ENCODE measurements around the gene POC1A.

POC1A gene

GRCh38 chr3:52032702-52033408 is 121.4 kb downstream of the POC1A start:
- FAIRE-seq, result no peak
- no peak for DNase-seq (ENCODE audit: insufficient read length)
- no peak for TF ChIP-seq POLR2A (IDR thresholded peaks at IDR 0.05; ENCODE audit: low read depth, low read length)
- TF ChIP-seq TAF1 (IDR thresholded peaks at IDR 0.05; ENCODE audit: borderline replicate concordance, low read depth, low read length), result no peak
- no peak for TF ChIP-seq POLR2AphosphoS5 (IDR thresholded peaks at IDR 0.05; ENCODE audit: low read depth, low read length)

GRCh38 chr3:52031896-52032295 is 122.3 kb downstream of the POC1A start:
- TF ChIP-seq POLR2AphosphoS5 (IDR thresholded peaks at IDR 0.05; ENCODE audit: low read depth, low read length), result no peak
- TF ChIP-seq TAF1 (IDR thresholded peaks at IDR 0.05; ENCODE audit: borderline replicate concordance, low read depth, low read length), result no peak
- no peak for TF ChIP-seq POLR2A (IDR thresholded peaks at IDR 0.05; ENCODE audit: low read depth, low read length)
- no peak for DNase-seq (ENCODE audit: insufficient read length)
- FAIRE-seq, result no peak

- FAIRE-seq (no peak), DNase-seq (ENCODE audit: insufficient read length) (no peak)
- TF ChIP-seq POLR2A (IDR thresholded peaks at IDR 0.05; ENCODE audit: low read depth, low read length), result no peak
- TF ChIP-seq POLR2AphosphoS5 (IDR thresholded peaks at IDR 0.05; ENCODE audit: low read depth, low read length), result no peak
- no peak for TF ChIP-seq TAF1 (IDR thresholded peaks at IDR 0.05; ENCODE audit: borderline replicate concordance, low read depth, low read length)
These were observed 123.4 kb downstream of the POC1A start for GRCh38 chr3:52030714-52031310.

- DNase-seq (ENCODE audit: insufficient read length) (no peak), FAIRE-seq (no peak)
- TF ChIP-seq POLR2A (IDR thresholded peaks at IDR 0.05; ENCODE audit: low read depth, low read length) (no peak), TAF1 (IDR thresholded peaks at IDR 0.05; ENCODE audit: borderline replicate concordance, low read depth, low read length) (no peak), POLR2AphosphoS5 (IDR thresholded peaks at IDR 0.05; ENCODE audit: low read depth, low read length) (no peak)
These were observed 124.7 kb downstream of the POC1A start for GRCh38 chr3:52029535-52029934.

- TF ChIP-seq POLR2AphosphoS5 (IDR thresholded peaks at IDR 0.05; ENCODE audit: low read depth, low read length), result no peak
- TF ChIP-seq TAF1 (IDR thresholded peaks at IDR 0.05; ENCODE audit: borderline replicate concordance, low read depth, low read length), result no peak
- TF ChIP-seq POLR2A (IDR thresholded peaks at IDR 0.05; ENCODE audit: low read depth, low read length), result no peak
- DNase-seq (ENCODE audit: insufficient read length) (no peak), FAIRE-seq (no peak)
These were observed 125.2 kb downstream of the POC1A start for GRCh38 chr3:52029053-52029452.

GRCh38 chr3:52028572-52028971 is 125.7 kb downstream of the POC1A start:
- no peak for FAIRE-seq
- no peak for TF ChIP-seq TAF1 (IDR thresholded peaks at IDR 0.05; ENCODE audit: borderline replicate concordance, low read depth, low read length)
- no peak for TF ChIP-seq POLR2A (IDR thresholded peaks at IDR 0.05; ENCODE audit: low read depth, low read length)
- TF ChIP-seq POLR2AphosphoS5 (IDR thresholded peaks at IDR 0.05; ENCODE audit: low read depth, low read length), result no peak
- no peak for DNase-seq (ENCODE audit: insufficient read length)

GRCh38 chr3:52026041-52026440 is 128.2 kb downstream of the POC1A start:
- TF ChIP-seq TAF1 (IDR thresholded peaks at IDR 0.05; ENCODE audit: borderline replicate concordance, low read depth, low read length) (no peak), POLR2AphosphoS5 (IDR thresholded peaks at IDR 0.05; ENCODE audit: low read depth, low read length) (no peak), POLR2A (IDR thresholded peaks at IDR 0.05; ENCODE audit: low read depth, low read length) (no peak)
- no peak for DNase-seq (ENCODE audit: insufficient read length)
- FAIRE-seq, result no peak

GRCh38 chr3:52025453-52025852 is 128.8 kb downstream of the POC1A start:
- peak; percentile 36 for FAIRE-seq
- no peak for TF ChIP-seq TAF1 (IDR thresholded peaks at IDR 0.05; ENCODE audit: borderline replicate concordance, low read depth, low read length)
- no peak for TF ChIP-seq POLR2AphosphoS5 (IDR thresholded peaks at IDR 0.05; ENCODE audit: low read depth, low read length)

More at GRCh38 chr3:52025453-52025852, 128.8 kb downstream of the POC1A start:
- DNase-seq (ENCODE audit: insufficient read length), result no peak

Data from GM12892 (cell line).